Pulmonary artery endothelial cell (primary cell): Measurements from ENCODE around the gene NFIC. TPM values are rescaled to one million over a fixed set of nuclear protein-coding genes. Genes with fewer than 3 reads are reported as not detected.
A peak's percentile ranks its signal among the peaks of the same experiment; 100 is the strongest.
"Not testable (repeated sequence)": the region's sequence is repeated elsewhere in the genome, so short reads cannot be mapped to it uniquely, and the experiment has no call there.

Experiments used
- DNase-seq: peaks from one replicate; pipeline ENCODE4 v3.0.0-alpha.2; 2011; ENCODE audit warnings: low read depth, low spot score
- total RNA-seq: library from RNA; depleted of rRNA; stranded (reverse); fragments of >200 nt; gene quantifications from 2 replicates; pipeline ENCODE4 v1.2.3, GENCODE V29; 2014

NFIC gene
- total RNA-seq, 1 donor from 2014 or later = 31.9 TPM

GRCh38 chr19:3398114-3398899 is 31.9 kb downstream of the NFIC start:
- DNase-seq = no peak

- no peak for DNase-seq
Observed at GRCh38 chr19:3398900-3399278, 32.5 kb downstream of the NFIC start.

- DNase-seq = not testable (repeated sequence)
Observed at GRCh38 chr19:3399311-3399710, 32.9 kb downstream of the NFIC start.

GRCh38 chr19:3401004-3401768 is 34.8 kb downstream of the NFIC start:
- no peak for DNase-seq

DNA sequence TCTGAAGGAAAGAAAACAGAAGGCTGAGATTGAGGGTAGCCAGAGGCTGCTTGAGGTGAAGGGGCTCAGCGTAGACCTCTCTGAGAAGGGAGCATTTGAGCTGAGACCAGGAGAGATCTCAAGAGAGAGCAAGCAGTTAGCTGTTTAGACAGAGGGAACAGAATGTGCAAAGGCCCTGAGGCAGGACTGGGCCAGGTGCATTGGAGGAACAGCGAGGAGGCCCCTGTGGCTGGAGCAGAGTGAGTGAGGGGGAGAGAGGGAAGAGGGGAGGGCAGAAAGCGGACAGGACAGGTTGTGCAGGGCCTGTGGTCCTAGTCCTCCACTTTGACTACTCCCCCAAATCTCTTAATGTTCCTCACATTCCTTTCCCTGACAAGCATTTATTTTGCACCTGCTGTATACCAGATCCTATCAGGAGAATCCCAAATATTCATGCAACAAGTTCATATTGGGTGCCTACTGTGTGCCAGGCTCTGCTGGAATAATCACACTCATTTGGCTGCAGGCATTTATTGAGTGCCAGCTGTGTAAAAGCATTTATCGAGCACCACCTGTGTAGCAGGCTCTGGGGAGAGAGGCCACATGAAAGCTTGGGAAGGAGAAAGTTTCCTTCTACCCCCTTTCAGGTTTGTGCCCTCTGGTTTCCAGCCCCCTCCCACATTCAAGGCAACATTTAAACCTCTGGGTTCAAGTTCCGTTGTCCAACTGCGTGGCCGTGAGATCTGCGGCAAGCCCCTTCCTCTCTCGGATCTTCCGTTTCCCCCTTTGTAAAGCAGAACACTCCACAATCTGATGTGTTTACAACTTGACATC is 36.5 kb downstream of the NFIC start:
- no peak for DNase-seq

DNA sequence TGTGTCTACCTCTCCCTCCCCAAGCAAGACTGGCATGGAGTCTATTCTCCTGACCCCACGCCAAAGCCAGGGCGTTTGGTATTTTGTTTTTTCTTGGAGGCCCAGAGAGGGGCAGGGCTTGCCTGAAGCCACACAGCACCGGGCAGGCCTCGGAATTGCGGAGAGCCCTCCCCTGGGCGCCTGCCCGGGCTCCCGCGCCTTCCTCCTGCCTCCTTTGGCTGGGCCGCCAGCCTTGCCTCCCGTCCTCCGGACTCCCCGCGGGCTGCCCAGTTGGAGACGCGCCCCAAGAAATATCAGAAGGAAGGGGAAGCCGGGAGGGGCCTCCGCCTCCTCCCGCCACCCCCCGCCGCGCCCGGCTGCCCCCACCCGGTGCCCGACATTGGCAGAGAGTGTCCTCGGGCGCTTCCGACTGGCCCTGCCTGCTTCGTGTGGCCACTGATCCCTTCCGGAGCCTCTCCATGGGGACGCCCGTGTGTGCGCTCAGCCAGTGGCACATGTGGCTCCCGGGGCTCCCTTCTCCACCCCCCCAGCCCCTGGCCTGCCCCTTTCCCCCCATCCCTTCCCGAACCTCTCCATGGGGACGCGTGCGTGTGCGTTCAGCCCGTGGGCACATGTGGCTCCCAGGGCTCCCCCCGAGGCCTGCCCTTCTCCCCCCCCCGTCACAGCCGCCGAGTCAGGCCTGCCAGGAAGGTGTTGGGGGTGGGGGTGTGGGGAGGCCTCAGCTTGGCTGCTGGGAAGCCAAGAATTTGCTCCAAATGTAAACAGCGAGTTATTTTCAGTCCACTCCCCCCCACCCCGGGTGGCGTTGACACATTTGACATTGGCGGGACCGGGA is 37.3 kb downstream of the NFIC start:
- DNase-seq = peak; percentile 61

- DNase-seq = peak; percentile 60
Observed at GRCh38 chr19:3404324-3405260, 38.2 kb downstream of the NFIC start.

- no peak for DNase-seq
Observed at GRCh38 chr19:3405261-3405653, 38.9 kb downstream of the NFIC start.

DNA sequence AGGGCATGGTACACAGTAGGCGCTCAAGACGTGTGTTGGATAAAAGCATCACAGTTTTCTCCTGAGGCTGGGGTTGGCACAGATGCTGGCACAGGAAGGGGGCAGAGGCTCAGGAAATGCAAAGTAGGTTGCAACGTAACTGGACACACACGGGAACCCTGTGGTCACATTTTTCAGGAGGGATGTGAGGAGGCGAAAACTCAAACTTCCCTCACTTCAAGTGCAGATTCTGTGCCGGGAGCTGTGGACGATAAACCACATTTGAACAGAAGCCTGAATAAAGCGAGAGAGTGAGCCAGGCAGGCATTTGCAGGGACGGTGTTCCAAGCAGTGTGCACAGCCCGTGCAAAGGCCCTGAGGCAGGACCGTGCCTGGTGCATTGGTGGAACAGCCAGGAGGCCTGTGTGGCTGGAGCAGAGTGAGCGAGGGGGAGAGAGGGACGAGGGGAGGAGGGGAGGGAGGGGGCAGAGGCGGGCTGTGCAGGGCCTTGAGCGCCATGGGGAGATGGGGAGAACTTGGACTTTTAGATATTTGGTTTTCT is 40.3 kb downstream of the NFIC start:
- DNase-seq = no peak

- DNase-seq = no peak
Observed at GRCh38 chr19:3407556-3408516, 41.5 kb downstream of the NFIC start.

DNA sequence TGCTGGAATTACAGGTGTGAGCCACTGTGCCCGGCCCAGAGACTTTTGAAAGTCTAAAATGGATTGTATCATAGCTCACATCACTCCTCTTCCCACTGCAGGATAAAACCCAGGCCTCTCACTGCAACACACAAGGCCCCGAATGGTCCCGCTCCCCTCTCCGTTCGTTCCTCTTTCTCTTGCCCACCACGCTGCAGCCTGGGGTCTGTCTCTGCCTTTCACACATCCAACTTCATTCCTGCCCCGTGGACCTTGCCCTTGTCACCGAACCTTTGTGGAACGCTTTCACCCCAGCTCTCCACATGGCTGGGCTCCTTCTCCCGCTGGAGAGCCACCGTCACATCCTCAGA is 42.6 kb downstream of the NFIC start:
- DNase-seq = no peak

DNA sequence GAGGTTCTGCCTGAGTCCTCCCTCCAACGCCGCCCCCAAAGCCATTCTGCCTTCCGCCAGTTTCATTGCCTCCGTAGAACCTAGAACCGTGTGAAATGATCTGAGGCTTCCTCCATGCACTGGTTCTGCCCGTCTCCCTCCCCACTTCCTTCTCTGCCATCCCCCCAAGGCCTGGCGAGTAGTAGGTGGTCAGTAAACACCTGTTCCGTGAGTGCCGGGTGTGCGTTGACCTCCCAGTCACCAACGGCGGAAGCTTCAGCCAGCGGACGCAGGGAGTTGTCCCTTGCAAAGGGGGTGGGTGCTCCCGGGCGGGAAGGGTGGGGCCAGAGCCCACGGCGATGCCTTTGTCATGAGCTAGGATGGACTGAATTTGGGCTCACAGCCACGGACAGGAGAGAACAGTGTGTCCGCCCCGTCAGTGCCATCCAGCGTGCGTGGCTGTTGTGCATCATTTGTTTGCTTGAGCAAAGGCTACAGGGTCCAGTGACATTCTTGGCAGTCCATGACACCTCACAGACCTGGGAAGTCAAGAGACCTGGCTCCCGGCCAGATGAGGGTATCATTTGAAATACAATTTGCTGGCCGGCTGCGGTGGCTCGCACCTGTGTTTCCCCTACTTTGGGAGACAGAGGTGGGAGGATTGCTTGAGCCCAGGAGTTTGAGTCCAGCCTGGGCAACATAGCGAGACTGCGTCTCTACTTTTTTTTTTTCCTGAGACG is 43.1 kb downstream of the NFIC start:
- DNase-seq = no peak

- no peak for DNase-seq
Observed at GRCh38 chr19:3411636-3412035, 45.3 kb downstream of the NFIC start.

DNA sequence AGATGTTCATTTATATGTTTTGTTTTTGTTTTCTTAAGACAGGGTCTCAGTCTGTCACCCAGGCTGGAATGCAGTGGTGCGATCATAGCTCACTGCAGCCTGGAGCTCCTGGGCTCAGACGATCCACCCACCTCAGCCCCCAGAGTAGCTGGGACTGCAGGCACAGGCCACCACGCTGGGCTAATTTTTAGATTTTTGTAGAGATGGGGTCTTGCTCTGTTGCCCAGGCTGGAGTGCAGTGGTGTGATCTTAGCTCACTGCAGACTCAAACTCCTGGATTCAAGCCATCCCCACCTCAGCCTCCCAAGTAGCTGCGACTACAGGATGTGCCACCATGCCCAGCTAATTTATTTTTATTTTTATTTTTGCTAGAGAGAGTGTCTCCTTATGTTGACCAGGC is 45.7 kb downstream of the NFIC start:
- no peak for DNase-seq

DNA sequence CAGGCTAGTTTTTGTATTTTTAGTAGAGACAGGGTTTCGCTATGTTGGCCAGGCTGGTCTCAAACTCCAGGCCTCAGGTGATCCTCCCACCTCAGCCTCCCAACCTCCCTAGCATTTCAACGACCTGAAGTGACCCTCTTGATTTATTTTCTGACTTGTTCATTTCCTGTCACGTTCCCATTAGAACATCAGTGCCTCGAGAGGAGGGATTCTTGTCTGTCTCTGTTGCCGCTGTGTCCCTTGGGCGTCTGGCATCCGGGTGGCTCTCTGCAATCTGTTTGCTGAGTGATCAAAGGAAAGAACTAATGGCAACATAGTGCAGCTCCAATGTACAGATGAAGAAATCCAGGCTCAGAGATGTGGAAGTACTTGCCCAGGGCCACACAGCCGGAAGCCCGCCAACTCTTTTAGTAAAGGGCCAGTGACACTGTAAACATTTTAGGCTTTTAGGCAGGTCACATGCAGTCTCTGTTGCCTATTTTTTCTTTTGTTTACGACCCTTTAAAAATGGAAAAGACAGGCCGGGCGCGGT is 47.5 kb downstream of the NFIC start:
- no peak for DNase-seq

DNA sequence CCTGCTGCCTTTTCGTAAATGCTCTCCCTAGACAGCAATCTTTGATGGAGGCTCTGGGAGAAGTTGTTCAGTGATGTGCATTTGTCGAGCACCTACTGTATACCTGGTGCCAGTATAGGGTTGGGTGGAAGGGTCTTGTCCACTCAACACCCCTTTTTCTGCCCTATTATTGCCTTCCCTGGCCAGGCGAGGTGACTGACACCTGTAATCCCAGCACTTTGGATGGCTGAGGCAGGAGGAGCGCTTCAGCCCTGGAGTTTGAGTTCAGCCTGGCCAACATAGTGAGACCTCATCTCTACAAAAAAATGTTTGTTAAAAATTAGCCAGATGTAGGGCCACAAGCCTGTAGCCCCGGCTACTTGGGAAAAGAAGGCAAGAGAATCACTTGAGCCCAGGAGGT is 49.3 kb downstream of the NFIC start:
- DNase-seq = no peak

DNA sequence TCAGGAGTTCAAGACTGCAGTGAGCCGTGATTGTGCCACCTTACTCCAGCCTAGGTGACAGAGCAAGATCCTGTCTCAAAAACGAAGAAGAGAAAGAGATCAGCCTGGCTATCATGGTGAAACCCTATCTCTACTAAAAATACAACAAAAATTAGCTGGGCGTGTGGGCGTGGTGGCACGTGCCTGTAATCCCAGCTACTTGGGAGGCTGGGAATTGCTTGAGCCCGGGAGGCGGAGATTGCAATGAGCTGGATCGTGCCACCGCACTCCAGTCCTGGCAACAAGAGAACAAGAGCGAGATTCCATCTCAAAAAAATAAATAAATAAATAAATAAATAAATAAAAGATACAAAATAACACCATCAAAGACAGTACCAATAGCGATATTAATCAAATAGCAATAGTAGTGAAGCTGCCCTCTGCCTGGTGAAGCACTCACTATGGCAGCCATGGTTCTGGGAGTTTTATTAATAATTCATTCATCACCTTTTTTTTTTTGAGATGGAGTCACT is 53.9 kb downstream of the NFIC start:
- DNase-seq = no peak
